HL-60/S4 treated with phorbol 12-myristate 13-acetate at 8.2 ng/mL for 4 days and 3 days (cell line): ENCODE results near the gene ZNF248.
"Not testable (repeated sequence)": the region's sequence is repeated elsewhere in the genome, so short reads cannot be mapped to it uniquely, and the experiment has no call there.

Source experiments
- in situ Hi-C: fragments of 300-500 bp; cut with MboI; formaldehyde crosslinking; loops from 2 replicates; pipeline ENCODE4 v1.15.0; 2022; ENCODE audit warnings: low sequenced_read_pairs

ZNF248 gene

GRCh38 chr10:37857287-37858211, at the start of gene ZNF248:
Gene ZNF248, minus strand, starts transcription at chr10:37857610. Its CDS starts 1,300 bp downstream, at chr10:37856310.
- in situ Hi-C loops, result no loop called here

DNA sequence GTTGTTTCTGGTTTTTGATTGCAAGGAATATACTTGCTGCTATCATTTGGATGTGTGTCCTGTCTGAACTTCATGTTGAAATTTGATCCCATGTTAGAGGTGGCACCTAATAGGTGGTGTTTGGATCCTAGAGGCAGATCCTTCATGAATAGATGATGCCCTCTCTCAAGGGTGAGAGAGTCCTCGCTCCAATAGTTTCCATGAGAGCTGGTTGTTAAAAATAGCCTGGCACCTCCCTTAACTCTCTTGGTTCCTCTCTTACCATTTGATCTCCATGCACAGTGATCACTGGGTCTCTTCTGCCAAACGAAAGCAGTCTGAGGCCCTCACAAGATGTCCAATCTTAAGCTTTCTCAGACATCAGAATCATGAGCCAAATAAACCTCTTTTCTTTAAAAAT, 49.0 kb upstream of the ZNF248 start:
- in situ Hi-C loops, result no loop called here

DNA sequence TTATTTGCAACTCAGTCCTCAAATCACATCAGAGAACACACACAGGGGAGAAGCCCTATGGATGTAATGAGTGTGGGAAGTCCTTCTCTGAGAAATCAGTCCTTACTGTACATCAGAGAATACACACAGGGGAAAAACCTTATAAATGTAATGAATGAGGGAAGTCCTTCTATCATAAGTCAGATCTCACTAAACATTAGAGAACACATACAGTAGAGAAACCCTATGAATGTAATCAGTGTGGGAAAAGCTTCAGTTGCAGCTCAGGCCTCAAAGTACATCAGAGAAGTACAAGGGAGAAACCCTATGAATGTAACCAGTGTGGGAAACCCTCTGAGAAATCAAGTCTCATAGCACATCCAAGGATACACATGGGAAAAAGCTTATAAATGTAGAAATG, 39.0 kb upstream of the ZNF248 start:
- in situ Hi-C loops, result no loop called here

DNA sequence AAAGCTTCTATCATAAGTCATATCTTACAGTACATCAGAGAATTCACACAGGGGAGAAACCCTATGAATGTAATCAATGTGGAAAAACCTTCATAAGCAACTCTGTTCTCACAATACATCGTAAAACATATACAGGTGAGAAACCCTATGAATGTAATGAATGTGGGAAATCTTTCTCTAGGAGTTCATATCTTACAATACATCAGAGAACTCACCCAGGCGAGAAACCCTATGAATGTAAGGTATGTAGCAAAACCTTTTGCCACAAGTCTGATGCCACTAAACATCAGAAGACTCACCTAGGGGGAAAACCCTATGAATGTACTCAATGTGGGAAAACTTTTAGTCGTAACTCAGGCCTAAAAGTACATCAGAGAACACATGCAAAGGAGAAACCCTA, 38.3 kb upstream of the ZNF248 start:
- in situ Hi-C loops, result no loop called here

GRCh38 chr10:37885850-37886249, 28.4 kb upstream of the ZNF248 start:
- in situ Hi-C loops, result no loop called here

DNA sequence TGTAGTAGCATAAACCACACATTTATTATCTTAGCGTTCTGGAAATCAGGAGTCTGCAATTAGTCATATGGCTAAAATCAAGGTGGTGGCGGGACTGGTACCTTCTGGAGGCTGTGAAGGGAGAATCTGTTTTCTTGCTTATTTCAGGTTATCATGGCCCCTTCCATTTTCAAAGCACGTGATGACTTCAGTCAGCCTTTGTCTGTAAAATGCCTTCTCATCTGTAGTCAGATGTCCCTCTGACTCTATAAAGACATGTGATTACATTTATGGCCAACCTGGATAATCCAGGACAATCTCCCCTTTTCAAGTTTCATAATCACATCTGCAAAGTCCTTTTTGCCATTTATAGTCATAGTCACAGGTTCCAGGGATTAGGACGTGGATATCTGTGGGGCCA, 15.5 kb upstream of the ZNF248 start:
- in situ Hi-C loops, result no loop called here

DNA sequence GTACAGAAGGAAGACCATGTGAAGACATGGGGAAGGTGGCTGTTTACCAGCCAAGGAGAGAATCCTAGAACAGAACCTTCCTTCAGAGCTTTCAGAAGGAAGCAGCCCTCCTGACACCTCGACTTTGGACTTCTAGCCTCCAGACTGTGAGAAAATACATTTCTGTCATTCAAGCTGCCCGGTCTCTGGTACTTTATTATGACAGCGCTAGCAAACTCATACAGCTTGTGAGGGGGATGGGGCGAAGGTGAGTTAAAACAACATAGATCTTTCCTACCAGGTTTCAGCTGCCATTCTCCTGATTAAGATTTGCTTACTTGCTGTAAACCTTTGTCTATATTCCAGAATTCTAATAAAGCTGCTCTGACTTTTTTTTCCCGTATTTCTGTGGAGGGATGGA, 14.9 kb upstream of the ZNF248 start:
- in situ Hi-C loops, result no loop called here

GRCh38 chr10:37871568-37872251, 14.3 kb upstream of the ZNF248 start:
- in situ Hi-C loops, result no loop called here

DNA sequence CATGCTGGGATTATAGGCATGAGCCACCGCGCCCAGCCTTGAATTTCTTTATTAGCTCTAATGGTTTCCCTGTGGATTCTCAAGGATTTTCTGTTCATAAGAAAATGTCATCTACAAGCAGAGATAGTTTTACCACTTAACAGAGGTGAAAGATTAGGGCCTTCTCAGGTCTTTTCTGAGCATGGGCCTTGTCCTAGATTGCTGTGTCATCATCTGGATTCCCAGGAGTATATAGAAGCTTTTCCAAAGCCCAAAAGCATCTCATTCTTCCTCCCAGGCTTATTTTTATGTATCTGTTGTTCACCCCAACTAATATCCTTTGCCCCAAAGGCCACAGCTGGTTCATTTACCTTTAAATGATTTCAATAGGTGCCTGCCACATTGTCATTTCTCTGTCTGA, 13.7 kb upstream of the ZNF248 start:
- in situ Hi-C loops, result no loop called here

- in situ Hi-C loops, result no loop called here
Observed at GRCh38 chr10:37868796-37869195, 11.4 kb upstream of the ZNF248 start.

DNA sequence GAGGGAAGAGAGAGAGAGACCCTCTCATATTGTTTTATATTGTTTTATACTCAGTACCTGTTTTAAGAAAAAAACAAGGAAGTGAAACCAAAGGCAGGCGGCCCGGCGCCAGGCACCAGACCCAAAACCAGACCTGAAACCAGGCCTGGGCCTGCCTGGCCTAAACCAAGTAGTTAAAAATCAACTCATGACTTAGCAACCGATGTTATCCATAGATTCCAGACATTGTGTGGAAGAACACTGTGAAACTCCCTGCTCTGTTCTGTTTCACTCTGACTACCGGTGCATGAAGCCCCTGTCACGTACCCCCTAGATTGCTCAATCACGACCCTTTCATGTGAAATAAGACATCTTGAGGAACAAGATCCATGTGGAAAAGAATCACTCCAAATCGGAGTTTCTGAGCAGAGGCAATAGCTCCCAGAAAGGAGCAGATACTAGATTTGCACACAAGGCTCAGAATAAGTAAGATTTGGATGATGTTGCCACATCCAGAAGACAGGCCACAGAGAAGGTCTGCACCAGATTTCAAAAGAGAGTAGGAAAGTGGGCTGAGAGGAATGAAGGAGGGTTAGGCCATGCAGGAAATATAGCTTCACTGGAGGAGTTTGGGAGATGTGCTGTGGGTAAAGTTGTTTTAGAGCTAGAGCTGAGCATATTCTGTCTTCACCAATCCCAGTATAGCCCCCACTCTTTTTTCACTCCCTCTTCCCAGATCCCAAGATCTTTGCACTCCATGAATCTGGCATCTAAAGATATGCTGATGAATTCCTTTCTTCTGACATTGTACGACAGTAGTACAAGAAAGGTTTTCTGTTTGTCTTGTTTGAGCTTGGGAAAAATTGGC, 8.8 kb upstream of the ZNF248 start:
- in situ Hi-C loops, result no loop called here

GRCh38 chr10:37865264-37865663, 7.9 kb upstream of the ZNF248 start:
- in situ Hi-C loops, result no loop called here

- in situ Hi-C loops, result no loop called here
Observed at GRCh38 chr10:37860494-37861190, 3.2 kb upstream of the ZNF248 start.

- in situ Hi-C loops, result not testable (repeated sequence)
Observed at GRCh38 chr10:37859270-37859669, 1.9 kb upstream of the ZNF248 start.

GRCh38 chr10:37856881-37857286, 526 bp downstream of the ZNF248 start:
- in situ Hi-C loops, result no loop called here

DNA sequence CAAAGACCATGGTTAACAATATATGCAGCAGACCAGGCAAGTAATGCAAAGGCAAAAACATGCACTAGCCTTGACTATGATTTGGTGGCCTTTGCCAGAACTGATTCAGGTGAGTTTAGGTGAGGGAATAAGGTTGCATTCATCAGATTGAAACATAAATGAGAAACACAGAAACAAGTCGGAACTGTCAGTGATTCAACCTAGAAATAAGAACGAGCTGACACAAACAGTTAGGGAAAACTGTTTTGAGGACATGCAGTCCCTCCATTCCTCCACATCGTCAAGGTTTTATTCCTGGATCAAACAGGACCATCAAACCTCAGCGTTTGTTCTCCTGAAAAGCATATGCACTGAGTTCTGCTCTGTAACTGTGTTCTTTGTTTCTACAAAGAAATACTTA, 1.8 kb downstream of the ZNF248 start:
- in situ Hi-C loops, result no loop called here

- in situ Hi-C loops, result no loop called here
Observed at GRCh38 chr10:37854626-37855025, 2.8 kb downstream of the ZNF248 start.

DNA sequence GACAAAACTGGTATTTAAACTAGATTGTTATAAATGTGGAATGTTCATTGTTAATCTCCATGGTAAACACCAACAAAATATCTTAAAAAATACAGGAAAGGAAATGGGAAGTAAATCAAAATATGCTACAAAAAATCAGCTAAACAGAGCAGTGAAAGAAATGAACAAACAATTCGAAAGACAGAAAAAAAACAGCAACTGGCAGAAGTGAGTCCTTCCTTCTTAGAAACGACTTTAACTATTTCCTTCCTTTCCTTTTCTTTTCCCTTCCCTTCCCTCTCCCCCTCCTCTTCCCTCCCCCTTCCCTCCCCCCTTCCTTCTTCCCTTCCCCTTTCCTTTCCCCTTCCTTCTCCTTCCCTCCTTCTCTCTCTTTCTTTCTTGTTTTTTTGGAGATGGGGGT, 12.8 kb downstream of the ZNF248 start:
- in situ Hi-C loops, result no loop called here

DNA sequence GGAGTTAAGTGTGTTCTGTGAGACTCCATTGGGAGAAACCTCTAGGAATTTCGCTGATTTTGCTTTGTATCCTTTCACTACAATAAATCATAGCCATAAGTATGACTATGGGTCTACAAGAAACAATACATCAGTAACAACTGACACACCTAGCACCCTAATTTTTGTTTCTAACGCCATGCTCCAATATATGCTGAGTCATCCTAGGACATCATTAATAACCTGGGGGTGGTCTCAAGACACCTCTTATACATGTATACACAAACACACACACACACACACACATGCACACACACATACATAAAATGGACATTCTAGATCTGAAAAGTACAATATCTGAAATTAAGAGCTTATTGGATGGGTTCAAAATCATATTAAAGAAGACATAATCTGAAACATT, 18.2 kb downstream of the ZNF248 start:
- in situ Hi-C loops, result no loop called here

GRCh38 chr10:37831495-37832333, 25.7 kb downstream of the ZNF248 start:
- in situ Hi-C loops, result no loop called here
